ENCODE measurements around the gene TMEM255B.
A peak's percentile ranks its signal among the peaks of the same experiment; 100 is the strongest.

The TMEM255B gene

DNA sequence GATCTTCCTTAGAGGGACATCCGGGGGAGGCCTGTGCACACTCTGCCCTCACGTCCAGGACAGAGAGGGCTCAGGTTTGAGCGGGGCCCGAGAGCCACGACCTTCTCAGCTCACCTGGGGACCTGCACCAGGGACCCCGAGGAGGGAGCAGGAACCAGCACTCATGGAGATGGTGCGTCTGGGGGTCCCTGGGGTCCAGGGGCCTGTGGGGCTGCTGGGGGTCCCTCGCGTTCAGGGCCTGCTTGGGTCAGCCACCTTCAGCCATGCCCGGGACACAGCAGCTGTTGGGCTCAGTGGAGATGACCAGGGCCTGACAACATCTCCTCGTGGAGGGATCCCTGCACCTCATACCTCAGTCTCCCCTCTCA lies 47.1 kb downstream of the TMEM255B start:
- DNase-seq = no peak

DNA sequence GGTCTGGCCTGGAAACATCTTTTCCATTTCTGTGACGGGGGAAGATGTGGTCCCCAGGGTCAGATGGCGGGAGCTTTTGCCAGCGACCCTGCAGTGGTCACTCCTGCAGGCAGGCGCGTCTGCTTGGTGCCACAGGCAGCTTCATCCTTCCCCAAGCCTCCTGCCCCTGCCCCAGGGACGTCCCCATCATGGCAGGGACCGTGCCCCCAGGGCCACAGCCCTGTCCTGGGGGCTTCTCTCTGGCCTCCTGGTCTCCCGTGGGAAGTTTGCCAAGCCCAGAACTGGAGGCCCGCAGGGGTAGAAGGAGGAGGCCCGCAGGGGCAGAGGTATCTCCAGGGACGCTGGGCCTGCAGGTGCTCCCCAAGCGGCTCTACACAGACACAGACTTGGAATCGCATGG lies 47.5 kb downstream of the TMEM255B start:
- DNase-seq = no peak

- DNase-seq = no peak
Observed at GRCh38 chr13:113808058-113808834, 49.2 kb downstream of the TMEM255B start.

- DNase-seq = no peak
Observed at GRCh38 chr13:113809934-113810333, 50.9 kb downstream of the TMEM255B start.

DNA sequence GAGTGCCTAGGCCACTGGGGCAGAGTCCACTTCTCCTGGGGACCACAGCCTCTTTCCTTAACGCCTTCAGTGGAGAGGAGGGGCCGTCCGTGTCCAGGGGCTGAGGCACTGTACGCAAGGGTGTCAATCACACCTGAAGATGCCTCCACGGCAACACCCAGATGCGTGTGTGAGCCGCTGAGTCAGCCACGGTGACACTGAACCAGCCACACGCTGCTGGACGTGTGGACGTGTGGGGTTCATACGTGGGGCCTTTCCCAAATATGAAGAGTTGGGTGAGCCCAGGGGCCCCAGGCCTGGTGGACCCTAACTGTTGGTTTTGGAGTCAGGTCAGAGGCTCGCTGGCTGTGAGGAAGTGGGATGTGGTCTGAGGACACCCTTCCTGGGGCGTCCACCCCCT lies 51.6 kb downstream of the TMEM255B start:
- DNase-seq = no peak

- no peak for DNase-seq
Observed at GRCh38 chr13:113811081-113811928, 52.3 kb downstream of the TMEM255B start.

- DNase-seq = no peak
Observed at GRCh38 chr13:113812178-113813040, 53.4 kb downstream of the TMEM255B start.

- DNase-seq = no peak
Observed at GRCh38 chr13:113813070-113813748, 54.2 kb downstream of the TMEM255B start.

- no peak for DNase-seq
Observed at GRCh38 chr13:113813749-113814434, 54.9 kb downstream of the TMEM255B start.

- DNase-seq = no peak
Observed at GRCh38 chr13:113814435-113814821, 55.4 kb downstream of the TMEM255B start.

GRCh38 chr13:113815151-113816058 lies 56.4 kb downstream of the TMEM255B start:
- DNase-seq = peak; percentile 20

- peak; percentile 12 for DNase-seq
Observed at GRCh38 chr13:113816254-113816929, 57.4 kb downstream of the TMEM255B start.

GRCh38 chr13:113816946-113817859 lies 58.2 kb downstream of the TMEM255B start:
- DNase-seq = peak; percentile 94

- no peak for DNase-seq
Observed at GRCh38 chr13:113817860-113818691, 59.0 kb downstream of the TMEM255B start.

DNA sequence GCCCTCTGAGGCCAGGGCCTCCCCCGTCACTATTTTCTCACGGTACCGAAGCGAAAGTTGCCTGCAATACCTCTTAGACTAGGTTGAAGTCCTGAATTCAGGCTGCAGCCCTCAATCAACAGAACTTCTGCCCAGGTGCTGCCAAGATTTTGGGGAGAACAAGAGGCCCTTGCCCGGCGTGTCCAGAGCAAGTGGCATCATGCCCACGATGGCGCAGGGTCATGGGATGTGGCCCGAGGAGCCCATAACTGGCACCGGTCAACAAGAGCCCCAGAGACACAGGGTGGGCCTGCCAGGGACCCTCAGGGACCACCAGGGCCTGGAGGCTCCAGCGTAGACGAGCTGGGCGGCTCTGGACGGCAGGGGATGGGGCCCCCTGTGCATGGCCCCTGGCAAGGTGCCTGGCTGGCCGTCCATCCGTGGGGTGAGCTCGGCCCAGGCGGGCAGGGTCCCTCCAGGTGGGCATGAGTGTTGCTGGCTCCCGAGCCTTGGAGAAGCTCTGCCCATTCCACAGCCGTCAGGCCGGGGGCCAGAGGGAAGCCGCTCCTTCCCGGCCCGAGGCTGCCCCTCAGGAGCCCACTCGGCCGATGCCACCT lies 59.8 kb downstream of the TMEM255B start:
- no peak for DNase-seq

DNA sequence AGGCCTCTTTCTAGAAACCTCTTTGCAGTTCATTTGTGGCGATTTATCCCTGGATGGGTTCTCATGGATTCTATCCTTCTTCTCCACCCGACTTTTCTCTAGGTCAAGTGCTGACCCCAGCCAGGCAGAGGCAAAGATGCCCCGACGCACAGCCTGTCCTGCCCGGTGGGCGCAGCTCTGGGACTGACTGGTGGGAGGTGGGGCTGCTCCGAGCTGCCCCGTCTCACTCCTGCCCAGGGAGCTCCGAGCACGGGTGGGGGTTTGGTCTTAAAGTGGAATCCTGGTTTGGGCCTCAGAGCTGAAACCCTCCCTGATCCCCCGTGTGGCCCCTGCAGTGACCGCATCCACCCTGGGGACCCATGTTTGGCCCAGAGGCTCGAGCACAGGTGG lies 60.3 kb downstream of the TMEM255B start:
- DNase-seq = no peak
